HepG2 (cell line): ENCODE data around the gene CALM1. TPM values are rescaled to one million over a fixed set of nuclear protein-coding genes. Genes with fewer than 3 reads are reported as not detected.

ENCODE experiments used
- ATAC-seq: fragments of 200-7000 bp; cut with Tn5 transposase; 3 replicates; pipeline ENCODE4 v1.9.1; 2020; ENCODE audit warnings: mild to moderate bottlenecking, moderate library complexity
- BruUV-seq: library from RNA; stranded (reverse); fragments of 400-500 nt; replicated peaks from 2 replicates; lab custom pipeline; 2021; lab: Mats Ljungman, UMichigan
- CTCF ChIA-PET: fragments of 300-600 bp; formaldehyde crosslinking; extraction: SDS; loops from one replicate; lab custom pipeline; 2021; ENCODE audit warnings: low total read pairs, inconsistent platforms, low intra/inter-chr PET ratio; lab: Yijun Ruan, JAX
- POLR2A ChIA-PET: fragments of 350-600 bp; sonication (Branson Sonifier 250); formaldehyde crosslinking; loops from one replicate; lab custom pipeline; 2020; ENCODE audit warnings: antibody characterized with exemption, inconsistent platforms; lab: Yijun Ruan, JAX
- DNase-seq: peaks from one replicate; pipeline ENCODE4 v3.0.0-alpha.2; 2015; ENCODE audit warnings: low spot score
- FAIRE-seq: peaks from 3 replicates; lab custom pipeline; 2011; peaks lifted over from hg19 to GRCh38; lab: Jason Lieb, UNC
- H2AFZ ChIP-seq: one replicate; pipeline ENCODE4 v1.6.1; 2011; ENCODE audit warnings: low read length, inconsistent platforms
- H3K27ac ChIP-seq: fragments of 300-600 bp; 3 replicates; pipeline ENCODE4 v1.8.0; 2011; ENCODE audit warnings: mixed run types, mild to moderate bottlenecking, mixed read lengths, low read length, inconsistent platforms; ENCODE audit not compliant: insufficient read depth; ENCODE audit errors: extremely low read length
- H3K27me3 ChIP-seq, 2 experiments: fragments of 200-600 bp in 1 of 2; 2 replicates in 1 of 2; 3 replicates in 1 of 2; pipeline versions ENCODE4 v1.6.0 to v1.8.0; 2011; ENCODE audit warnings: low read length in 2 of 2, mild to moderate bottlenecking in 2 of 2, moderate library complexity in 2 of 2, inconsistent platforms in 1 of 2; ENCODE audit not compliant: insufficient read depth in 2 of 2, control insufficient read depth in 1 of 2
- H3K36me3 ChIP-seq, 2 experiments: fragments of 200-600 bp in 1 of 2; replicated peaks in 1 of 2; 2 replicates in 1 of 2; 3 replicates in 1 of 2; pipeline versions ENCODE4 v1.5.1 to v1.8.0; 2011; ENCODE audit warnings: low read length in 2 of 2, inconsistent platforms in 1 of 2; ENCODE audit not compliant: insufficient read depth in 2 of 2, control insufficient read depth in 1 of 2
- H3K4me1 ChIP-seq: 2 replicates; pipeline ENCODE4 v1.5.1; 2012; ENCODE audit warnings: low read length, inconsistent platforms; ENCODE audit not compliant: insufficient read depth
- H3K4me2 ChIP-seq: 2 replicates; pipeline ENCODE4 v1.6.0; 2011; ENCODE audit warnings: low read depth, low read length, inconsistent platforms
- H3K4me3 ChIP-seq, 3 experiments: fragments of 200-600 bp in 1 of 3; sonication (generic), shearing (Covaris generic) in 1 of 3; replicated peaks in 1 of 3; 2 replicates each; pipeline ENCODE4 v1.5.1; 2011 to 2016; ENCODE audit warnings: low read length in 3 of 3, inconsistent platforms in 2 of 3, low read depth in 2 of 3, mild to moderate bottlenecking in 2 of 3, control low read depth in 1 of 3, mixed read lengths in 1 of 3; ENCODE audit not compliant: insufficient read depth in 1 of 3
- H3K79me2 ChIP-seq: one replicate; pipeline ENCODE4 v1.6.1; 2011; ENCODE audit warnings: low read length, inconsistent platforms; ENCODE audit not compliant: insufficient read depth
- H3K9ac ChIP-seq: 2 replicates; pipeline ENCODE4 v1.6.0; 2011; ENCODE audit warnings: mild to moderate bottlenecking, low read depth, low read length, inconsistent platforms; ENCODE audit not compliant: insufficient read depth
- H3K9me3 ChIP-seq: 2 replicates; pipeline ENCODE4 v1.5.1; 2012; ENCODE audit warnings: mild to moderate bottlenecking, low read length
- H4K20me1 ChIP-seq: 2 replicates; pipeline ENCODE4 v1.6.0; 2011; ENCODE audit warnings: inconsistent platforms, mild to moderate bottlenecking, low read length, moderate library complexity; ENCODE audit not compliant: insufficient read depth
- BHLHE40 ChIP-seq: IDR thresholded peaks from 2 replicates; pipeline ENCODE4 v1.6.1; 2011; ENCODE audit warnings: low read length, improper control_type of control experiment
- BORCS8-MEF2B ChIP-seq: sonication (generic); formaldehyde crosslinking; IDR thresholded peaks from 2 replicates; pipeline ENCODE4 v1.8.0; 2022; ENCODE audit warnings: mild to moderate bottlenecking, missing genetic modification reagents
- CENPX ChIP-seq: sonication (generic); formaldehyde crosslinking; IDR thresholded peaks from 2 replicates; pipeline ENCODE4 v1.9.0; 2021; ENCODE audit warnings: mild to moderate bottlenecking, missing genetic modification reagents, moderate library complexity
- IRX3 ChIP-seq: sonication (generic); formaldehyde crosslinking; IDR thresholded peaks from 2 replicates; pipeline ENCODE4 v1.8.1; 2023; ENCODE audit warnings: mild to moderate bottlenecking, low read depth, missing genetic modification reagents, borderline replicate concordance
- JDP2 ChIP-seq: sonication (generic); formaldehyde crosslinking; IDR thresholded peaks from 2 replicates; pipeline ENCODE4 v1.8.1; 2022; ENCODE audit warnings: missing genetic modification reagents, borderline replicate concordance
- NCOR1 ChIP-seq: fragments of 200-600 bp; sonication (generic); IDR thresholded peaks from 2 replicates; pipeline ENCODE4 v1.7.0; 2017; ENCODE audit warnings: antibody characterized with exemption, low read length, borderline replicate concordance
- NFE2L2 ChIP-seq: fragments of 150-350 bp; IDR thresholded peaks from 2 replicates; pipeline ENCODE4 v1.6.1; 2014; ENCODE audit warnings: low read length
- NR0B2 ChIP-seq: sonication (generic); formaldehyde crosslinking; IDR thresholded peaks from 2 replicates; pipeline ENCODE4 v1.4.0; 2020; ENCODE audit warnings: mild to moderate bottlenecking, missing genetic modification reagents
- ZNF382 ChIP-seq: sonication (generic); formaldehyde crosslinking; IDR thresholded peaks from 2 replicates; pipeline ENCODE4 v1.5.0; 2020; ENCODE audit warnings: missing genetic modification reagents, mild to moderate bottlenecking, borderline replicate concordance
- ZNF431 ChIP-seq: sonication (generic); formaldehyde crosslinking; IDR thresholded peaks from 2 replicates; pipeline ENCODE4 v1.9.0; 2022; ENCODE audit warnings: missing genetic modification reagents, low read depth, mild to moderate bottlenecking, borderline replicate concordance
- ZNF616 ChIP-seq: sonication (generic); formaldehyde crosslinking; IDR thresholded peaks from 2 replicates; pipeline ENCODE4 v1.5.0; 2020; ENCODE audit warnings: low read depth, mild to moderate bottlenecking, missing genetic modification reagents
- ZNF780A ChIP-seq: sonication (generic); formaldehyde crosslinking; IDR thresholded peaks from 2 replicates; pipeline ENCODE4 v1.8.0; 2022; ENCODE audit warnings: mild to moderate bottlenecking, missing genetic modification reagents, moderate library complexity
- WGBS: methylation state at CpG from one replicate; pipeline ENCODE4 v1.1.6; 2017; ENCODE audit warnings: low lambda C conversion rate; 5-methylcytosine and 5-hydroxymethylcytosine counted together
- in situ Hi-C: cut with HindIII; loops from 2 replicates; pipeline ENCODE4 v1.10.0; 2017; ENCODE audit warnings: low pct_unique_long_range_greater_than_20kb; ENCODE audit not compliant: extremely low pct_ligation_motif_present
- intact Hi-C: fragments of 100-400 bp; cut with micrococcal nuclease; formaldehyde crosslinking; loops from one replicate; pipeline ENCODE4 v1.10.0; 2022; ENCODE audit not compliant: unreplicated experiment
- polyA plus RNA-seq, 8 experiments: library from polyadenylated mRNA; depleted of rRNA in 3 of 8; stranded (reverse) in 7 of 8; unstranded in 1 of 8; fragments of >200 nt; fragmentation: Illumina TruSeq in 4 of 8; extraction: Trizol in 4 of 8; gene quantifications; 2 replicates each; pipeline versions ENCODE4 v1.2.1 to v1.2.3, GENCODE V29; 2011 to 2016; ENCODE audit warnings: low read depth in 4 of 8, missing spikeins in 1 of 8, mixed read lengths in 1 of 8; ENCODE audit not compliant: insufficient read depth in 1 of 8
- total RNA-seq, 5 experiments: library from RNA; depleted of rRNA; stranded (reverse); fragments of >200 nt; fragmentation: Illumina TruSeq; extraction: Trizol; gene quantifications; 2 replicates each; pipeline ENCODE4 v1.2.3, GENCODE V29; 2016; ENCODE audit warnings: low read depth in 1 of 5
- TF ChIP-seq, protein P1 (sequence below): sonication (generic); formaldehyde crosslinking; IDR thresholded peaks from 2 replicates; pipeline ENCODE4 v1.4.0; 2020; ENCODE audit warnings: mild to moderate bottlenecking, low read depth, missing genetic modification reagents
- TF ChIP-seq, protein P2 (sequence below): sonication (generic); formaldehyde crosslinking; conservative IDR thresholded peaks from 2 replicates; pipeline ENCODE4 v1.8.1; 2023; ENCODE audit warnings: missing genetic modification reagents
- TF ChIP-seq, protein P3 (sequence below): sonication (generic); formaldehyde crosslinking; IDR thresholded peaks from 2 replicates; pipeline ENCODE4 v1.8.0; 2022; ENCODE audit warnings: missing genetic modification reagents, mild to moderate bottlenecking, inconsistent platforms, borderline replicate concordance

Gene CALM1
- total and polyA plus RNA-seq, 2 of the 13 experiments (the other 11 are each of a cell fraction or from before 2014, with no cell fraction given), result 110 to 238 TPM

GRCh38 chr14:90358359-90358758 is 38.5 kb upstream of the CALM1 start:
- H3K9ac ChIP-seq, result no peak overlapping the region
- DNase-seq (no peak), ATAC-seq (no peak), FAIRE-seq (no peak)
- H3K4me2 ChIP-seq, result no peak overlapping the region
- H3K27ac ChIP-seq, result no peak overlapping the region
- peaks cover 39% of the 10 kb centered on the region for H3K4me1 ChIP-seq
- no peaks in the 10 kb centered on the region for H3K9me3 ChIP-seq
- H3K27me3 ChIP-seq, result no peaks in the 10 kb centered on the region
- WGBS, result 83% methylated on average over 4 of the region's 4 CpGs
- in situ Hi-C loops (no loop called here), intact Hi-C loops (no loop called here)
- ChIA-PET POLR2A (no interaction called here), CTCF (no interaction called here)
- no peaks in the 10 kb centered on the region for H4K20me1 ChIP-seq
- no peak overlapping the region for H3K4me3 ChIP-seq
- BruUV-seq, result no TSS peak
- H3K79me2 ChIP-seq, result no peaks in the 10 kb centered on the region
- H2AFZ ChIP-seq, result no peak overlapping the region
- no peaks in the 10 kb centered on the region for H3K36me3 ChIP-seq
- TF ChIP-seq, protein P1, sequence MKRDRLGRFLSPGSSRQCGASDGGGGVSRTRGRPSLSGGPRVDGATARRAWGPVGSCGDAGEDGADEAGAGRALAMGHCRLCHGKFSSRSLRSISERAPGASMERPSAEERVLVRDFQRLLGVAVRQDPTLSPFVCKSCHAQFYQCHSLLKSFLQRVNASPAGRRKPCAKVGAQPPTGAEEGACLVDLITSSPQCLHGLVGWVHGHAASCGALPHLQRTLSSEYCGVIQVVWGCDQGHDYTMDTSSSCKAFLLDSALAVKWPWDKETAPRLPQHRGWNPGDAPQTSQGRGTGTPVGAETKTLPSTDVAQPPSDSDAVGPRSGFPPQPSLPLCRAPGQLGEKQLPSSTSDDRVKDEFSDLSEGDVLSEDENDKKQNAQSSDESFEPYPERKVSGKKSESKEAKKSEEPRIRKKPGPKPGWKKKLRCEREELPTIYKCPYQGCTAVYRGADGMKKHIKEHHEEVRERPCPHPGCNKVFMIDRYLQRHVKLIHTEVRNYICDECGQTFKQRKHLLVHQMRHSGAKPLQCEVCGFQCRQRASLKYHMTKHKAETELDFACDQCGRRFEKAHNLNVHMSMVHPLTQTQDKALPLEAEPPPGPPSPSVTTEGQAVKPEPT (CRISPR knock-in tag), result no peak
- no peak for TF ChIP-seq BORCS8-MEF2B (CRISPR knock-in tag)
- TF ChIP-seq BHLHE40, result no peak
- no peak for TF ChIP-seq ZNF431
- TF ChIP-seq IRX3 (CRISPR knock-in tag), result no peak
- TF ChIP-seq NR0B2 (CRISPR knock-in tag), result no peak
- no peak for TF ChIP-seq ZNF780A (CRISPR knock-in tag)
- TF ChIP-seq NFE2L2, result no peak
- TF ChIP-seq ZNF382 (CRISPR knock-in tag), result no peak
- TF ChIP-seq, protein P2, sequence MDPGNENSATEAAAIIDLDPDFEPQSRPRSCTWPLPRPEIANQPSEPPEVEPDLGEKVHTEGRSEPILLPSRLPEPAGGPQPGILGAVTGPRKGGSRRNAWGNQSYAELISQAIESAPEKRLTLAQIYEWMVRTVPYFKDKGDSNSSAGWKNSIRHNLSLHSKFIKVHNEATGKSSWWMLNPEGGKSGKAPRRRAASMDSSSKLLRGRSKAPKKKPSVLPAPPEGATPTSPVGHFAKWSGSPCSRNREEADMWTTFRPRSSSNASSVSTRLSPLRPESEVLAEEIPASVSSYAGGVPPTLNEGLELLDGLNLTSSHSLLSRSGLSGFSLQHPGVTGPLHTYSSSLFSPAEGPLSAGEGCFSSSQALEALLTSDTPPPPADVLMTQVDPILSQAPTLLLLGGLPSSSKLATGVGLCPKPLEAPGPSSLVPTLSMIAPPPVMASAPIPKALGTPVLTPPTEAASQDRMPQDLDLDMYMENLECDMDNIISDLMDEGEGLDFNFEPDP (CRISPR knock-in tag), result no peak
- TF ChIP-seq NCOR1, result no peak
- TF ChIP-seq CENPX (CRISPR knock-in tag), result no peak
- TF ChIP-seq ZNF616, result no peak
- TF ChIP-seq JDP2 (CRISPR knock-in tag), result no peak
- TF ChIP-seq, protein P3, sequence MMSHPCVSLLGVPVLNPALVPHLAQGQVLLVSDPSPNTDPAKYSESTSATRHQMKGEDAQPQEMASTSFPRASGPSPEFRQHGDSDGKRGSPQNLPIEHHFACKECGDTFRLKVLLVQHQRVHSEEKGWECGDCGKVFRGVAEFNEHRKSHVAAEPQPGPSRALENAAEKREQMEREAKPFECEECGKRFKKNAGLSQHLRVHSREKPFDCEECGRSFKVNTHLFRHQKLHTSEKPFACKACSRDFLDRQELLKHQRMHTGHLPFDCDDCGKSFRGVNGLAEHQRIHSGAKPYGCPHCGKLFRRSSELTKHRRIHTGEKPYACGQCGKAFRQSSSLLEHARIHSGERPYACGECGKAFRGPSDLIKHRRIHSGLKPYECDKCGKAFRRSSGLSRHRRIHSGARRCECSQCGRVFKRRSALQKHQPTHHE (CRISPR knock-in tag), result no peak
